ENCODE data around the gene SLC38A3.

DNA sequence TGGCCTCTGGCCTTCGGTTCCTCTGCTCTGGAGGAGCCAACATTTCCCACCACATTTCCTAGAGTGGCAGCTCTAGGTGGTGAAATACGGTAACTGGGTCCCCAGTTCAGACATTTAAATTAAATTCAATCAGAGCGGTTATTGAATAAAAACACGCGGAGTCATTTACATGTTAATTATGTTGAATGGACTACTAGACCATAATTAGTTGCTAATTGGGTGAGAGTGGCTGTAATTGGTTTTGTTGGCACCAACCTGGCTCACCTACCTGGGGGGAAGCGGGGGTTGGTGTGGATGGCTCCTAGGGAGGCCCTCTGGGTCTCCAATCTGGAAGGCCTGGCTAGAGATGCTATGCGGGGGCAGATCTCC, 37.2 kb upstream of the SLC38A3 start:
- TF ChIP-seq EZH2 (IDR thresholded peaks at IDR 0.05; ENCODE audit: insufficient read depth, poor library complexity, severe bottlenecking): no peak
- no peak for TF ChIP-seq EZH2phosphoT487 (IDR thresholded peaks at IDR 0.05; ENCODE audit: insufficient read depth, low read depth)

Data from GM23248 (cell line).